ENCODE measurements around the gene RGS7BP. TPM values are rescaled to one million over a fixed set of nuclear protein-coding genes. Genes with fewer than 3 reads are reported as not detected.

The RGS7BP gene
- total and polyA plus RNA-seq, 10 of the 15 experiments (the other 5 are each of a cell fraction or from before 2014, with no cell fraction given), result not detected

DNA sequence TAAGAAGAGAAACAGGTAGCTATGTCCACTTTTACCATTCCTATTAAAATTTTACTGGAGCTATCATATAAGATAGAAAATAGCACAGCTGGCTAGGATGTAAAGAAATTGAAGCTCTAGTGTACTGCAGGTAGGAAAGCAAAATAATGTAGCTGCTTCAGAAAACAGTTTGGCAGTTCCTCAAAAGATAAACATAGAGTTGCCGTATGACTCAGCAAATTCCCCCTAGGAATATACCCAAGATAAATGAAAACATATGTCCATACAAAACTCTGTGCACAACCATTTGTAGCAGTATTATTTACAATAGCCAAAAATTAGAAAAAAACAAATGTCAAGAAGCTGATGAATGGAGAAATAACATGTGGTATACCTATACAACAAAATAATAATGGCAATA lies 119.9 kb downstream of the RGS7BP start:
- FAIRE-seq, result no peak
- intact Hi-C loops (cut with micrococcal nuclease; ENCODE audit: unreplicated experiment), result no loop called here

DNA sequence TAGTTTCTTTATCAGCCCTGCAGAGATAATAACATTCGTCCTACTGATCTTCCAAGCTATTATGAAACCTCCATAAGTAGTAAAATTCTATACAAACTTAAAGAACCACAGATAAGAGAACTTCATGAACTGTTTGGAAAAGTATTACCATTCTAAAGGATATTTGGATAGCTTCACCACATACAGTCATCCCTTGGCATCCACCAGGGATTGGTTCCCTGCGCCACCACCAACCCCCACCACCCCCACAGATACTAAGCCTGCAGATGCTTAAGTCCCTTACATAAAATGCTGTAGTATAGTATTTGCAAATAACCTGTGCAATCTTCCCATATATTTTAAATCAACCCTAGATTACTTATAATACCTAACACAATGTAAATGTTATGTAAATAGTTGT lies 123.1 kb downstream of the RGS7BP start:
- Histone ChIP-seq H2AFZ (ENCODE audit: control insufficient read depth, low read depth, low read length) (no peak overlapping the region), H3K27me3 (replicated peaks in 1 of 2; ENCODE audit: control insufficient read depth in 2 of 2, insufficient read depth in 2 of 2, low read length in 1 of 2) (no peaks in the 10 kb centered on the region), H3K36me3 (ENCODE audit: control insufficient read depth in 2 of 2, insufficient read depth in 2 of 2, low read length in 1 of 2) (no peaks in the 10 kb centered on the region), H3K9me3 (replicated peaks; ENCODE audit: control insufficient read depth, insufficient read depth, low read length) (no peaks in the 10 kb centered on the region), H3K27ac (ENCODE audit: control insufficient read depth, insufficient read depth) (no peak overlapping the region), H3K9ac (ENCODE audit: control insufficient read depth, insufficient read depth, low read length) (no peak overlapping the region), H3K4me2 (ENCODE audit: control insufficient read depth, insufficient read depth) (no peak overlapping the region), H3K79me2 (ENCODE audit: control insufficient read depth, insufficient read depth, low read length) (no peaks in the 10 kb centered on the region), H3K4me3 (no peak overlapping the region), H3K4me1 (ENCODE audit: control insufficient read depth, insufficient read depth, low read length) (no peaks in the 10 kb centered on the region), H4K20me1 (ENCODE audit: control insufficient read depth, insufficient read depth) (no peaks in the 10 kb centered on the region)
- intact Hi-C loops (cut with micrococcal nuclease; ENCODE audit: unreplicated experiment) (no loop called here), in situ Hi-C loops (cut with MboI) (no loop called here)
- no peak for DNase-seq (ENCODE audit: low read depth, low spot score)
- CTCF ChIA-PET, result interaction anchor here (0.6 kb wide), 1 partner anchor 1509 kb away, joined by 3 read pairs; no protein-coding TSS in a partner anchor
- RAD21 ChIA-PET (ENCODE audit: unreplicated experiment), result no interaction called here
- 49% methylated on average over 2 of the region's 2 CpGs for WGBS (ENCODE audit: insufficient coverage, insufficient replicate concordance, low lambda C conversion rate, missing lambda C conversion rate)
- no TSS peak for BruUV-seq (replicated peaks)
- SMC1A ChIA-PET (ENCODE audit: uncharacterized antibody, unreplicated experiment), result interaction anchor here (1.6 kb wide), 1 partner anchor 155 kb away, joined by 5 read pairs; no protein-coding TSS in a partner anchor
- FAIRE-seq, result no peak
- ATAC-seq, result no peak
- POLR2A ChIA-PET, result no interaction called here
- TF ChIP-seq, protein P1, sequence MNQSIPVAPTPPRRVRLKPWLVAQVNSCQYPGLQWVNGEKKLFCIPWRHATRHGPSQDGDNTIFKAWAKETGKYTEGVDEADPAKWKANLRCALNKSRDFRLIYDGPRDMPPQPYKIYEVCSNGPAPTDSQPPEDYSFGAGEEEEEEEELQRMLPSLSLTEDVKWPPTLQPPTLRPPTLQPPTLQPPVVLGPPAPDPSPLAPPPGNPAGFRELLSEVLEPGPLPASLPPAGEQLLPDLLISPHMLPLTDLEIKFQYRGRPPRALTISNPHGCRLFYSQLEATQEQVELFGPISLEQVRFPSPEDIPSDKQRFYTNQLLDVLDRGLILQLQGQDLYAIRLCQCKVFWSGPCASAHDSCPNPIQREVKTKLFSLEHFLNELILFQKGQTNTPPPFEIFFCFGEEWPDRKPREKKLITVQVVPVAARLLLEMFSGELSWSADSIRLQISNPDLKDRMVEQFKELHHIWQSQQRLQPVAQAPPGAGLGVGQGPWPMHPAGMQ (IDR thresholded peaks at IDR 0.05; ENCODE audit: borderline replicate concordance), result no peak
- TF ChIP-seq HDGF (IDR thresholded peaks at IDR 0.05), result no peak
- TF ChIP-seq, protein P2, sequence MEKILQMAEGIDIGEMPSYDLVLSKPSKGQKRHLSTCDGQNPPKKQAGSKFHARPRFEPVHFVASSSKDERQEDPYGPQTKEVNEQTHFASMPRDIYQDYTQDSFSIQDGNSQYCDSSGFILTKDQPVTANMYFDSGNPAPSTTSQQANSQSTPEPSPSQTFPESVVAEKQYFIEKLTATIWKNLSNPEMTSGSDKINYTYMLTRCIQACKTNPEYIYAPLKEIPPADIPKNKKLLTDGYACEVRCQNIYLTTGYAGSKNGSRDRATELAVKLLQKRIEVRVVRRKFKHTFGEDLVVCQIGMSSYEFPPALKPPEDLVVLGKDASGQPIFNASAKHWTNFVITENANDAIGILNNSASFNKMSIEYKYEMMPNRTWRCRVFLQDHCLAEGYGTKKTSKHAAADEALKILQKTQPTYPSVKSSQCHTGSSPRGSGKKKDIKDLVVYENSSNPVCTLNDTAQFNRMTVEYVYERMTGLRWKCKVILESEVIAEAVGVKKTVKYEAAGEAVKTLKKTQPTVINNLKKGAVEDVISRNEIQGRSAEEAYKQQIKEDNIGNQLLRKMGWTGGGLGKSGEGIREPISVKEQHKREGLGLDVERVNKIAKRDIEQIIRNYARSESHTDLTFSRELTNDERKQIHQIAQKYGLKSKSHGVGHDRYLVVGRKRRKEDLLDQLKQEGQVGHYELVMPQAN (conservative IDR thresholded peaks at IDR 0.05), result no peak
- TF ChIP-seq, protein P3, sequence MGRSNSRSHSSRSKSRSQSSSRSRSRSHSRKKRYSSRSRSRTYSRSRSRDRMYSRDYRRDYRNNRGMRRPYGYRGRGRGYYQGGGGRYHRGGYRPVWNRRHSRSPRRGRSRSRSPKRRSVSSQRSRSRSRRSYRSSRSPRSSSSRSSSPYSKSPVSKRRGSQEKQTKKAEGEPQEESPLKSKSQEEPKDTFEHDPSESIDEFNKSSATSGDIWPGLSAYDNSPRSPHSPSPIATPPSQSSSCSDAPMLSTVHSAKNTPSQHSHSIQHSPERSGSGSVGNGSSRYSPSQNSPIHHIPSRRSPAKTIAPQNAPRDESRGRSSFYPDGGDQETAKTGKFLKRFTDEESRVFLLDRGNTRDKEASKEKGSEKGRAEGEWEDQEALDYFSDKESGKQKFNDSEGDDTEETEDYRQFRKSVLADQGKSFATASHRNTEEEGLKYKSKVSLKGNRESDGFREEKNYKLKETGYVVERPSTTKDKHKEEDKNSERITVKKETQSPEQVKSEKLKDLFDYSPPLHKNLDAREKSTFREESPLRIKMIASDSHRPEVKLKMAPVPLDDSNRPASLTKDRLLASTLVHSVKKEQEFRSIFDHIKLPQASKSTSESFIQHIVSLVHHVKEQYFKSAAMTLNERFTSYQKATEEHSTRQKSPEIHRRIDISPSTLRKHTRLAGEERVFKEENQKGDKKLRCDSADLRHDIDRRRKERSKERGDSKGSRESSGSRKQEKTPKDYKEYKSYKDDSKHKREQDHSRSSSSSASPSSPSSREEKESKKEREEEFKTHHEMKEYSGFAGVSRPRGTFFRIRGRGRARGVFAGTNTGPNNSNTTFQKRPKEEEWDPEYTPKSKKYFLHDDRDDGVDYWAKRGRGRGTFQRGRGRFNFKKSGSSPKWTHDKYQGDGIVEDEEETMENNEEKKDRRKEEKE (IDR thresholded peaks at IDR 0.05), result no peak
- no peak for TF ChIP-seq NFIC (IDR thresholded peaks at IDR 0.05; ENCODE audit: low read depth, low read length)
- no peak for TF ChIP-seq MYB (IDR thresholded peaks at IDR 0.05; ENCODE audit: borderline replicate concordance, low read depth, low read length)

More for the DNA sequence above, 119.9 kb downstream of the RGS7BP start:
- BruUV-seq (replicated peaks), result no TSS peak
- H4K20me1 ChIP-seq (ENCODE audit: control insufficient read depth, insufficient read depth), result no peaks in the 10 kb centered on the region
- ChIA-PET POLR2A (no interaction called here), RAD21 (ENCODE audit: unreplicated experiment) (interaction anchor here (1.3 to 1.5 kb wide), 2 partner anchors 13 to 14 kb away, joined by 4 read pairs; no protein-coding TSS in a partner anchor), SMC1A (ENCODE audit: uncharacterized antibody, unreplicated experiment) (interaction anchor here (1.3 to 2.0 kb wide), 5 partner anchors 9 to 478 kb away, joined by 3 to 11 read pairs (median 5); no protein-coding TSS in a partner anchor), CTCF (interaction anchor here (0.6 to 5.0 kb wide), 7 partner anchors 9 to 239 kb away, joined by 3 to 30 read pairs (median 3); no protein-coding TSS in a partner anchor)
- DNase-seq (ENCODE audit: low read depth, low spot score) (no peak), ATAC-seq (no peak)
- in situ Hi-C loops (cut with MboI), result no loop called here
- TF ChIP-seq BHLHE40 (IDR thresholded peaks at IDR 0.05; ENCODE audit: borderline replicate concordance in 1 of 2, low read depth in 2 of 2, low read length in 1 of 2) (no peak), SMARCA5 (IDR thresholded peaks at IDR 0.05) (no peak), SPI1 (IDR thresholded peaks at IDR 0.05; ENCODE audit: borderline replicate concordance, insufficient read depth, low read depth, low read length) (peak; percentile 58; the same call in 1 of the 2 replicates)
- no peak overlapping the region for H3K4me2 ChIP-seq (ENCODE audit: control insufficient read depth, insufficient read depth)
- H3K79me2 ChIP-seq (ENCODE audit: control insufficient read depth, insufficient read depth, low read length), result no peaks in the 10 kb centered on the region
- no peak overlapping the region for H3K27ac ChIP-seq (ENCODE audit: control insufficient read depth, insufficient read depth)
- no peak overlapping the region for H3K9ac ChIP-seq (ENCODE audit: control insufficient read depth, insufficient read depth, low read length)
- H3K36me3 ChIP-seq (ENCODE audit: control insufficient read depth in 2 of 2, insufficient read depth in 2 of 2, low read length in 1 of 2), result no peaks in the 10 kb centered on the region
- no peaks in the 10 kb centered on the region for H3K9me3 ChIP-seq (replicated peaks; ENCODE audit: control insufficient read depth, insufficient read depth, low read length)
- 56% methylated on average over 1 of the region's 1 CpG for WGBS (ENCODE audit: insufficient coverage, insufficient replicate concordance, low lambda C conversion rate, missing lambda C conversion rate)
- H3K4me1 ChIP-seq (ENCODE audit: control insufficient read depth, insufficient read depth, low read length), result no peaks in the 10 kb centered on the region
- H2AFZ ChIP-seq (ENCODE audit: control insufficient read depth, low read depth, low read length), result no peak overlapping the region
- H3K27me3 ChIP-seq (replicated peaks in 1 of 2; ENCODE audit: control insufficient read depth in 2 of 2, insufficient read depth in 2 of 2, low read length in 1 of 2), result no peaks in the 10 kb centered on the region
- H3K4me3 ChIP-seq, result no peak overlapping the region
